Measurements from ENCODE around the gene DCST2.

- TF ChIP-seq CTCF (IDR thresholded peaks at IDR 0.05; ENCODE audit: low read depth, low read length) (no peak), EZH2phosphoT487 (IDR thresholded peaks at IDR 0.05; ENCODE audit: low read depth) (no peak)
These were observed 63.6 kb downstream of the DCST2 start for GRCh38 chr1:154969860-154970452.
